SJSA1 (cell line): Measurements from ENCODE around the gene RXFP1. TPM values are rescaled to one million over a fixed set of nuclear protein-coding genes. Genes with fewer than 3 reads are reported as not detected.

ENCODE experiments used
- DNase-seq, 2 experiments: peaks; one replicate each; pipeline ENCODE4 v3.0.0-alpha.2; 2015 to 2020; ENCODE audit warnings: low spot score in 2 of 2, low read depth in 1 of 2
- H3K27ac ChIP-seq: fragments of 250-450 bp; sonication (Bioruptor Pico); 2 replicates; pipeline ENCODE4 v1.5.1; 2020; ENCODE audit warnings: mild to moderate bottlenecking, moderate library complexity
- H3K27me3 ChIP-seq: fragments of 250-450 bp; sonication (Bioruptor Pico); replicated peaks from 2 replicates; pipeline ENCODE4 v1.5.1; 2020; ENCODE audit warnings: mild to moderate bottlenecking, moderate library complexity
- H3K36me3 ChIP-seq: fragments of 250-450 bp; sonication (Bioruptor Pico); 2 replicates; pipeline ENCODE4 v1.5.1; 2020; ENCODE audit warnings: mild to moderate bottlenecking
- H3K4me1 ChIP-seq: fragments of 250-450 bp; sonication (Bioruptor Pico); replicated peaks from 2 replicates; pipeline ENCODE4 v1.6.1; 2021; ENCODE audit warnings: mild to moderate bottlenecking
- H3K4me3 ChIP-seq: fragments of 250-450 bp; sonication (Bioruptor Pico); 2 replicates; pipeline ENCODE4 v1.5.1; 2020; ENCODE audit warnings: mild to moderate bottlenecking
- H3K9me3 ChIP-seq: fragments of 250-450 bp; sonication (Bioruptor Pico); replicated peaks from 2 replicates; pipeline ENCODE4 v1.5.1; 2020; ENCODE audit warnings: mild to moderate bottlenecking
- total RNA-seq: library from RNA; depleted of rRNA; stranded (reverse); fragments of >200 nt; shearing (Covaris generic); gene quantifications from 2 replicates; pipeline ENCODE4 v1.2.3, GENCODE V29; 2014

RXFP1 gene
- total RNA-seq, 1 experiment from 2014 or later = 2.2 TPM

GRCh38 chr4:158605393-158605792 is 83.7 kb downstream of the RXFP1 start:
- no peak for DNase-seq
- H3K36me3 ChIP-seq = no peaks in the 10 kb centered on the region
- no peak overlapping the region for H3K4me3 ChIP-seq
- H3K4me1 ChIP-seq = no peaks in the 10 kb centered on the region
- 0 out of 2 replicates have a peak, but pooled peaks cover 2% of the 10 kb centered on the region for H3K27me3 ChIP-seq
- H3K9me3 ChIP-seq = no peaks in the 10 kb centered on the region
- no peak overlapping the region for H3K27ac ChIP-seq

GRCh38 chr4:158606969-158607368 is 85.3 kb downstream of the RXFP1 start:
- Histone ChIP-seq H3K27ac (no peak overlapping the region), H3K4me1 (no peaks in the 10 kb centered on the region), H3K36me3 (no peaks in the 10 kb centered on the region), H3K27me3 (0 out of 2 replicates have a peak, but pooled peaks cover 2% of the 10 kb centered on the region), H3K4me3 (no peak overlapping the region), H3K9me3 (no peaks in the 10 kb centered on the region)
- DNase-seq = no peak

- Histone ChIP-seq H3K27me3 (0 out of 2 replicates have a peak, but pooled peaks cover 2% of the 10 kb centered on the region), H3K4me3 (peak overlapping the region; percentile 10; the same call in 1 of the 2 replicates), H3K9me3 (no peaks in the 10 kb centered on the region), H3K36me3 (no peaks in the 10 kb centered on the region), H3K27ac (no peak overlapping the region), H3K4me1 (no peaks in the 10 kb centered on the region)
- DNase-seq = no peak
Observed at GRCh38 chr4:158609116-158609515, 87.4 kb downstream of the RXFP1 start.

- no peaks in the 10 kb centered on the region for H3K9me3 ChIP-seq
Observed at GRCh38 chr4:158610790-158611189, 89.1 kb downstream of the RXFP1 start.

GRCh38 chr4:158613046-158613445 is 91.4 kb downstream of the RXFP1 start:
- DNase-seq = no peak
- Histone ChIP-seq H3K36me3 (no peaks in the 10 kb centered on the region), H3K4me3 (no peak overlapping the region), H3K27me3 (no peaks in the 10 kb centered on the region), H3K27ac (no peak overlapping the region), H3K9me3 (no peaks in the 10 kb centered on the region), H3K4me1 (no peaks in the 10 kb centered on the region)

More at GRCh38 chr4:158610790-158611189, 89.1 kb downstream of the RXFP1 start:
- Histone ChIP-seq H3K4me1 (no peaks in the 10 kb centered on the region), H3K27me3 (0 out of 2 replicates have a peak, but pooled peaks cover 2% of the 10 kb centered on the region), H3K27ac (no peak overlapping the region), H3K36me3 (no peaks in the 10 kb centered on the region), H3K4me3 (no peak overlapping the region)
- DNase-seq = no peak

- Histone ChIP-seq H3K4me3 (no peak overlapping the region), H3K9me3 (no peaks in the 10 kb centered on the region), H3K4me1 (no peaks in the 10 kb centered on the region), H3K36me3 (no peaks in the 10 kb centered on the region), H3K27me3 (no peaks in the 10 kb centered on the region), H3K27ac (no peak overlapping the region)
- no peak for DNase-seq
Observed at GRCh38 chr4:158617956-158618355, 96.3 kb downstream of the RXFP1 start.

GRCh38 chr4:158621729-158622128 is 100.0 kb downstream of the RXFP1 start:
- no peaks in the 10 kb centered on the region for H3K9me3 ChIP-seq
- H3K27me3 ChIP-seq = peaks cover 5% of the 10 kb centered on the region; the same call in 1 of the 2 replicates
- no peak overlapping the region for H3K27ac ChIP-seq
- DNase-seq = no peak
- H3K4me1 ChIP-seq = no peaks in the 10 kb centered on the region
- no peaks in the 10 kb centered on the region for H3K36me3 ChIP-seq
- H3K4me3 ChIP-seq = no peak overlapping the region

- no peak for DNase-seq
- peaks cover 5% of the 10 kb centered on the region; the same call in 1 of the 2 replicates for H3K27me3 ChIP-seq
Observed at GRCh38 chr4:158622251-158622650, 100.6 kb downstream of the RXFP1 start.

GRCh38 chr4:158624889-158625478 is 103.3 kb downstream of the RXFP1 start:
- H3K36me3 ChIP-seq = no peaks in the 10 kb centered on the region
- H3K27ac ChIP-seq = no peak overlapping the region
- H3K4me3 ChIP-seq = no peak overlapping the region
- H3K27me3 ChIP-seq = peaks cover 9% of the 10 kb centered on the region; the same call in 1 of the 2 replicates
- no peaks in the 10 kb centered on the region for H3K4me1 ChIP-seq
- no peaks in the 10 kb centered on the region for H3K9me3 ChIP-seq
- DNase-seq = peak in 1 of 2 experiments; percentile 24

More at GRCh38 chr4:158622251-158622650, 100.6 kb downstream of the RXFP1 start:
- H3K4me1 ChIP-seq = no peaks in the 10 kb centered on the region
- H3K4me3 ChIP-seq = no peak overlapping the region
- H3K36me3 ChIP-seq = no peaks in the 10 kb centered on the region
- H3K27ac ChIP-seq = no peak overlapping the region
- no peaks in the 10 kb centered on the region for H3K9me3 ChIP-seq

- no peak for DNase-seq
- H3K27ac ChIP-seq = no peak overlapping the region
Observed at GRCh38 chr4:158625544-158625943, 103.9 kb downstream of the RXFP1 start.

GRCh38 chr4:158630893-158631292 is 109.2 kb downstream of the RXFP1 start:
- DNase-seq = no peak

More at GRCh38 chr4:158625544-158625943, 103.9 kb downstream of the RXFP1 start:
- H3K4me1 ChIP-seq = no peaks in the 10 kb centered on the region
- H3K36me3 ChIP-seq = no peaks in the 10 kb centered on the region
- H3K9me3 ChIP-seq = no peaks in the 10 kb centered on the region
- H3K27me3 ChIP-seq = peaks cover 9% of the 10 kb centered on the region; the same call in 1 of the 2 replicates
- no peak overlapping the region for H3K4me3 ChIP-seq

GRCh38 chr4:158636619-158637018 is 114.9 kb downstream of the RXFP1 start:
- Histone ChIP-seq H3K27me3 (peaks cover 3% of the 10 kb centered on the region; the same call in 1 of the 2 replicates), H3K4me1 (no peaks in the 10 kb centered on the region), H3K4me3 (no peak overlapping the region), H3K36me3 (no peaks in the 10 kb centered on the region), H3K27ac (no peak overlapping the region), H3K9me3 (no peaks in the 10 kb centered on the region)
- no peak for DNase-seq

More at GRCh38 chr4:158630893-158631292, 109.2 kb downstream of the RXFP1 start:
- Histone ChIP-seq H3K27me3 (peaks cover 3% of the 10 kb centered on the region; the same call in 1 of the 2 replicates), H3K9me3 (no peaks in the 10 kb centered on the region), H3K27ac (no peak overlapping the region), H3K4me1 (no peaks in the 10 kb centered on the region), H3K36me3 (no peaks in the 10 kb centered on the region), H3K4me3 (no peak overlapping the region)

GRCh38 chr4:158644356-158644755 is 122.7 kb downstream of the RXFP1 start:
- Histone ChIP-seq H3K4me3 (no peak overlapping the region), H3K9me3 (no peaks in the 10 kb centered on the region), H3K36me3 (no peaks in the 10 kb centered on the region), H3K4me1 (no peaks in the 10 kb centered on the region), H3K27ac (no peak overlapping the region), H3K27me3 (no peaks in the 10 kb centered on the region)
- DNase-seq = no peak

- no peak for DNase-seq
- no peak overlapping the region for H3K4me3 ChIP-seq
- H3K9me3 ChIP-seq = no peaks in the 10 kb centered on the region
- H3K36me3 ChIP-seq = no peaks in the 10 kb centered on the region
- no peaks in the 10 kb centered on the region for H3K4me1 ChIP-seq
- H3K27ac ChIP-seq = no peak overlapping the region
- no peaks in the 10 kb centered on the region for H3K27me3 ChIP-seq
Observed at GRCh38 chr4:158644760-158645159, 123.1 kb downstream of the RXFP1 start.
